RWPE2 (cell line): ENCODE results near the gene MAP2K6.
A peak's percentile ranks its signal among the peaks of the same experiment; 100 is the strongest.

Experiments used
- ATAC-seq: fragments of 200-7000 bp; cut with Tn5 transposase; 3 replicates; pipeline ENCODE4 v1.9.1; 2021; ENCODE audit warnings: low read depth
- DNase-seq: peaks from one replicate; pipeline ENCODE4 v3.0.0-alpha.2; 2020; ENCODE audit warnings: low spot score
- H3K27ac ChIP-seq: fragments of 450-650 bp; 2 replicates; pipeline ENCODE4 v1.5.1; 2017; ENCODE audit warnings: mild to moderate bottlenecking; ENCODE audit not compliant: poor library complexity, severe bottlenecking
- H3K27me3 ChIP-seq: fragments of 250-450 bp; sonication (Bioruptor Pico); 2 replicates; pipeline ENCODE4 v1.5.1; 2021; ENCODE audit warnings: mild to moderate bottlenecking, moderate library complexity; ENCODE audit not compliant: insufficient read depth, poor library complexity, severe bottlenecking
- H3K36me3 ChIP-seq: fragments of 250-450 bp; sonication (Bioruptor Pico); 2 replicates; pipeline ENCODE4 v1.5.1; 2020; ENCODE audit warnings: low read depth, mild to moderate bottlenecking, moderate library complexity
- H3K4me1 ChIP-seq: fragments of 250-450 bp; sonication (Bioruptor Pico); 2 replicates; pipeline ENCODE4 v1.5.1; 2021; ENCODE audit warnings: mild to moderate bottlenecking, moderate library complexity; ENCODE audit not compliant: insufficient read depth, poor library complexity, severe bottlenecking
- H3K4me3 ChIP-seq: fragments of 250-450 bp; sonication (Bioruptor Pico); 2 replicates; pipeline ENCODE4 v1.5.1; 2021; ENCODE audit warnings: mild to moderate bottlenecking, moderate library complexity; ENCODE audit not compliant: severe bottlenecking
- H3K9me3 ChIP-seq: fragments of 250-450 bp; sonication (Bioruptor Pico); 2 replicates; pipeline ENCODE4 v1.5.1; 2021; ENCODE audit warnings: mild to moderate bottlenecking, moderate library complexity; ENCODE audit not compliant: severe bottlenecking
- TF ChIP-seq, protein P1 (sequence below): fragments of 450-650 bp; IDR thresholded peaks from one replicate; pipeline ENCODE4 v1.5.1; 2017; ENCODE audit warnings: mild to moderate bottlenecking, moderate library complexity; ENCODE audit not compliant: poor library complexity, severe bottlenecking

MAP2K6 gene

DNA sequence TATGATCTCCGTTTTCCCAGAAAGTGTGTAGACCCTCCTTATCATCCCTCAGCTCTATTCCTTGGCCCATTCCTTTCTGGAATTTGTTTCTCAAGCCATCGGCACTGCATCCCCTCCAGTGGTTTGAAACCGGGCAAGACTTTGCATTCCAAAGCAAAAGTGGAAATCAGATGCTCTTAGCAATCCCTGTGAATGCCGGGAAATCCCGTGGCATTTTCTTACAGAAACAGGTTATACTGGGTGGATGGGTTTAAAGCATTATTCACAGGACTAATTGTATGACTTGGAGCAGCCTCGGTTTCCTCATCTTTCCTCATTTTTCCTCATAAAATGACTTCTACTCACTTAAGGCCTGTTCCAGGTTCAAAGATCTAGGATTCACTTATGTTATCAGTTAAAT, 52.0 kb downstream of the MAP2K6 start:
- Histone ChIP-seq H3K9me3 (no peaks in the 10 kb centered on the region), H3K4me1 (peaks cover 10% of the 10 kb centered on the region), H3K36me3 (no peaks in the 10 kb centered on the region), H3K4me3 (no peak overlapping the region), H3K27me3 (no peaks in the 10 kb centered on the region), H3K27ac (no peak overlapping the region)
- DNase-seq (no peak), ATAC-seq (0 out of 3 replicates have a peak, but pooled peaks have one; percentile 12)
- TF ChIP-seq, protein P1, sequence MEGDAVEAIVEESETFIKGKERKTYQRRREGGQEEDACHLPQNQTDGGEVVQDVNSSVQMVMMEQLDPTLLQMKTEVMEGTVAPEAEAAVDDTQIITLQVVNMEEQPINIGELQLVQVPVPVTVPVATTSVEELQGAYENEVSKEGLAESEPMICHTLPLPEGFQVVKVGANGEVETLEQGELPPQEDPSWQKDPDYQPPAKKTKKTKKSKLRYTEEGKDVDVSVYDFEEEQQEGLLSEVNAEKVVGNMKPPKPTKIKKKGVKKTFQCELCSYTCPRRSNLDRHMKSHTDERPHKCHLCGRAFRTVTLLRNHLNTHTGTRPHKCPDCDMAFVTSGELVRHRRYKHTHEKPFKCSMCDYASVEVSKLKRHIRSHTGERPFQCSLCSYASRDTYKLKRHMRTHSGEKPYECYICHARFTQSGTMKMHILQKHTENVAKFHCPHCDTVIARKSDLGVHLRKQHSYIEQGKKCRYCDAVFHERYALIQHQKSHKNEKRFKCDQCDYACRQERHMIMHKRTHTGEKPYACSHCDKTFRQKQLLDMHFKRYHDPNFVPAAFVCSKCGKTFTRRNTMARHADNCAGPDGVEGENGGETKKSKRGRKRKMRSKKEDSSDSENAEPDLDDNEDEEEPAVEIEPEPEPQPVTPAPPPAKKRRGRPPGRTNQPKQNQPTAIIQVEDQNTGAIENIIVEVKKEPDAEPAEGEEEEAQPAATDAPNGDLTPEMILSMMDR = no peak

DNA sequence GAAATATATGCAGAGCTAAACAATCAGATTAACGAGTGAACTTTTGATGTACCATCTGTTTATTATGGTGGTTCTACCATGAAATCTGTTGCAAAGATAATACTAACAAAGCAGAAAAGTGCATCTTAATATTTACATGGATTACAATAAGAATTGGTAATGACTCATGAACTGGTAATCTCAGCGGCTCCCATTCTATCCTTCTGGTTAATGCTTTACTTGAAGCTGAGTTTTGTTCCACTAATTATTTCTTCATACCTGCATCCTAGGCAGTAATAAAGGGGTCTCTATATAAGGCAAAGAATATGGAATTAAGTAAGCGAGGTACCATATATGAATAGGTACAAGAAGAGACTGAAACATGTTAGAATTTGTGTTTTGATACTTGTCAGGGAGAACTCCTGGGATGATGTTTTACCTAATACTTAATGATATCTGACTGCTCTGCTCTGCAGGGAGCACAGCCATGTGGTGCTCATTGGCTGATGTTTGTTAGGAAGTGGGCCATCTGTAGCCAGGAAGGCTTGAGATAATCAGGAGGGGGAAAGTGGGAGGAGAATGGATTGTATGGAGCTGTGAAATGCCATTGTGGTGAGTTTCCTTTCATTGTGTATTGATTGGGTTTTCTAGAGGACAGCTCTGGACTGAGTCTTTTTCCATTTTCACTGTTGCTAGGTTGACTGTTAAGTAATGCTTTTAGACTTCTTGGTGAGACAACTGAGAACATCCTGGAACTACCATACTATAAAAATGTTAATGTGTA, 52.6 kb downstream of the MAP2K6 start:
- no peaks in the 10 kb centered on the region for H3K27me3 ChIP-seq
- peaks cover 10% of the 10 kb centered on the region for H3K4me1 ChIP-seq
- TF ChIP-seq, protein P1 = no peak
- DNase-seq = no peak
- ATAC-seq = peak; percentile 64; the same call in 2 of the 3 replicates
- no peaks in the 10 kb centered on the region for H3K9me3 ChIP-seq
- H3K4me3 ChIP-seq = no peak overlapping the region
- no peak overlapping the region for H3K27ac ChIP-seq
- no peaks in the 10 kb centered on the region for H3K36me3 ChIP-seq

DNA sequence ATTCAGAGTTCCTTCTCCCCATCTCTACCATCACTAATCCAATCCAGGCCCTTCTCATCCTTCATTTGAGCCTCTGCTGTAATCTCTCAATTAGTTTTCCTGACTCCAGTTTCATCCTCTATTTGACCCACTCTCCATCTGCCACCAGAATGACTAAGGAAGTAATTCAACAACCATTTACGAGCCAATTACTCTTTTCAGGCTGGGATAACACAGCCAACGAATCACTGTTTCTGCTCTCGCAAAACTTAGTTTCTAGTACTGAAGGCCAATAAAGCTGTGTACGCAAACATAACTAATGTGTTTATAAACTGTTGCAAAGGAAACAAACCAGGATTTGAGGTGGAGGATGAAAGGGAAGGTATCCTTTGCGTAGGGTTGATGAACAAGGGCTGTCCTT, 53.7 kb downstream of the MAP2K6 start:
- DNase-seq = no peak
- H3K4me3 ChIP-seq = no peak overlapping the region
- no peak for ATAC-seq
- no peaks in the 10 kb centered on the region for H3K27me3 ChIP-seq
- H3K27ac ChIP-seq = no peak overlapping the region
- H3K9me3 ChIP-seq = no peaks in the 10 kb centered on the region
- no peaks in the 10 kb centered on the region for H3K36me3 ChIP-seq
- TF ChIP-seq, protein P1 = no peak
- H3K4me1 ChIP-seq = peaks cover 10% of the 10 kb centered on the region

DNA sequence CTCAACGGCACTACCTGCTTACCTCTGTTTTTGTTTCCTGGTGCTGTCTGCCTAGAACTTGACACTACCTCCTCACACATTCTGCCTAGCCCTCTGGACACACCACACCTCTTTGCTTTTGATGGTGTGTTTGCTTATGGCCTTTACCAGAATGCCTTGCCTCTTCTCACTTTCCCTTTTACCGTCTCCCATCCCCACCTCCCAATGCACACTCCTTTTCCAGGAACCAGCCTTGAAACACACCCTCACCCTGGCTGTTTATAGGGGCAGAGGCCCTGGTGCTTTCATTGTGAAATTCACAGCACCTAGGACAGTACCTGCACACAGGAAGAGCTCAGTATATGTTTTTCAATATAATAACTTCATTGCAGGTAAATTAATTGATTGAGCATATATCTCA, 56.2 kb downstream of the MAP2K6 start:
- no peaks in the 10 kb centered on the region for H3K36me3 ChIP-seq
- no peak for DNase-seq
- no peak for ATAC-seq
- H3K4me1 ChIP-seq = peaks cover 10% of the 10 kb centered on the region
- no peaks in the 10 kb centered on the region for H3K9me3 ChIP-seq
- TF ChIP-seq, protein P1 = no peak
- H3K27ac ChIP-seq = no peak overlapping the region
- no peaks in the 10 kb centered on the region for H3K27me3 ChIP-seq
- H3K4me3 ChIP-seq = no peak overlapping the region

DNA sequence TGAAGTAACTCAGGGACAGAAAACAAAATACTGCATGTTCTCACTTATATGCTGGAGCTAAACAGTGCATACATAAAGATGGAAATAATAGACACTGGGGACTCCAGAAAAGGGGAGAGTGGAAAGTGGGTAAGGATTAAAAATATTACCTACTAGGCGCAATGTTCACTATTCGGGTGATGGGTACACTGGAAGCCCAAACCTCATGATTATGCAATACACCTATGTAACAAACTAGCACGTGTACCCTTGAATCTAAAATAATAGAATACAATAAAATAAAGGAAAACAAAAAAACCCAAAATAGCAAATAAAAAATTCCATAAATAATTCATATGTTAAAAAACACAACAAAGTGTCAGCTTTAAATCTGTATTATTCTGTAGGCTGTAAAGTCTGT, 56.9 kb downstream of the MAP2K6 start:
- no peak for DNase-seq
- ATAC-seq = no peak

More for the DNA sequence above, 56.9 kb downstream of the MAP2K6 start:
- H3K36me3 ChIP-seq = no peaks in the 10 kb centered on the region
- no peaks in the 10 kb centered on the region for H3K9me3 ChIP-seq
- no peak overlapping the region for H3K27ac ChIP-seq
- TF ChIP-seq, protein P1 = no peak
- H3K4me3 ChIP-seq = no peak overlapping the region
- peaks cover 9% of the 10 kb centered on the region for H3K4me1 ChIP-seq
- no peaks in the 10 kb centered on the region for H3K27me3 ChIP-seq
